A549 (cell line): ENCODE results near the gene MAPK12.

Experiments used
- POLR2A ChIP-seq: IDR thresholded peaks from 2 replicates; pipeline ENCODE4 v1.6.1; 2012; ENCODE audit warnings: mild to moderate bottlenecking, low read length
- SMC3 ChIP-seq: fragments of >200 bp; sonication (Bioruptor Twin); formaldehyde crosslinking; IDR thresholded peaks from 3 replicates; pipeline ENCODE4 v1.6.1; 2018; ENCODE audit warnings: inconsistent platforms
- TF ChIP-seq, protein P1 (sequence below): fragments of >200 bp; sonication (Bioruptor Twin); formaldehyde crosslinking; IDR thresholded peaks from 3 replicates; pipeline ENCODE4 v1.5.1; 2016

GRCh38 chr22:50228366-50228765, 33.1 kb downstream of the MAPK12 start:
- TF ChIP-seq, protein P1, sequence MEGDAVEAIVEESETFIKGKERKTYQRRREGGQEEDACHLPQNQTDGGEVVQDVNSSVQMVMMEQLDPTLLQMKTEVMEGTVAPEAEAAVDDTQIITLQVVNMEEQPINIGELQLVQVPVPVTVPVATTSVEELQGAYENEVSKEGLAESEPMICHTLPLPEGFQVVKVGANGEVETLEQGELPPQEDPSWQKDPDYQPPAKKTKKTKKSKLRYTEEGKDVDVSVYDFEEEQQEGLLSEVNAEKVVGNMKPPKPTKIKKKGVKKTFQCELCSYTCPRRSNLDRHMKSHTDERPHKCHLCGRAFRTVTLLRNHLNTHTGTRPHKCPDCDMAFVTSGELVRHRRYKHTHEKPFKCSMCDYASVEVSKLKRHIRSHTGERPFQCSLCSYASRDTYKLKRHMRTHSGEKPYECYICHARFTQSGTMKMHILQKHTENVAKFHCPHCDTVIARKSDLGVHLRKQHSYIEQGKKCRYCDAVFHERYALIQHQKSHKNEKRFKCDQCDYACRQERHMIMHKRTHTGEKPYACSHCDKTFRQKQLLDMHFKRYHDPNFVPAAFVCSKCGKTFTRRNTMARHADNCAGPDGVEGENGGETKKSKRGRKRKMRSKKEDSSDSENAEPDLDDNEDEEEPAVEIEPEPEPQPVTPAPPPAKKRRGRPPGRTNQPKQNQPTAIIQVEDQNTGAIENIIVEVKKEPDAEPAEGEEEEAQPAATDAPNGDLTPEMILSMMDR, result no peak
- TF ChIP-seq SMC3 (no peak), POLR2A (no peak)
